Gastrocnemius medialis (tissue), 4 donors: ENCODE results near the gene HOXA5. TPM values are rescaled to one million over a fixed set of nuclear protein-coding genes. Genes with fewer than 3 reads are reported as not detected.
A peak's percentile ranks its signal among the peaks of the same experiment; 100 is the strongest.

Source experiments
- ATAC-seq, 2 donors: fragments of 150-250 bp; one replicate each; pipeline ENCODE4 v1.9.1; 2016
- DNase-seq, 2 donors: peaks; one replicate each; pipeline ENCODE4 v3.0.0-alpha.2; 2019
- H3K27ac ChIP-seq, 4 donors: fragments of 200-600 bp; sonication (generic); 1 replicate in 1 of 4; 2 replicates in 3 of 4; pipeline ENCODE4 v1.5.1; 2016 to 2018; ENCODE audit warnings: mild to moderate bottlenecking in 2 of 4, moderate library complexity in 1 of 4
- H3K27me3 ChIP-seq, 3 donors: fragments of 200-600 bp; sonication (generic) in 2 of 3; 1 replicate in 1 of 3; 2 replicates in 2 of 3; pipeline versions ENCODE4 v1.5.1 to v1.6.0; 2016 to 2019; ENCODE audit warnings: mild to moderate bottlenecking in 1 of 3, moderate library complexity in 1 of 3
- H3K36me3 ChIP-seq, 2 donors: fragments of 200-600 bp; sonication (generic) in 1 of 2; one replicate each; pipeline ENCODE4 v1.5.1; 2017 to 2018
- H3K4me1 ChIP-seq, 2 donors: fragments of 200-600 bp; sonication (generic) in 1 of 2; one replicate each; pipeline ENCODE4 v1.5.1; 2016 to 2017; ENCODE audit warnings: mild to moderate bottlenecking in 2 of 2
- H3K4me3 ChIP-seq, 4 donors: fragments of 200-600 bp; sonication (generic) in 3 of 4; 1 replicate in 1 of 4; 2 replicates in 3 of 4; pipeline ENCODE4 v1.5.1; 2016 to 2019; ENCODE audit warnings: mild to moderate bottlenecking in 2 of 4
- H3K9me3 ChIP-seq, 3 donors: fragments of 200-600 bp; sonication (generic) in 2 of 3; 1 replicate in 1 of 3; 2 replicates in 2 of 3; pipeline ENCODE4 v1.5.1; 2016 to 2019
- POLR2A ChIP-seq, 2 donors: fragments of 450-650 bp; IDR thresholded peaks; one replicate each; pipeline ENCODE4 v1.6.1; 2017; ENCODE audit warnings: antibody characterized with exemption in 2 of 2, mild to moderate bottlenecking in 2 of 2, moderate library complexity in 2 of 2
- in situ Hi-C, 4 donors: fragments of 200-750 bp; cut with MboI; loops; one replicate each; pipeline versions ENCODE4 v1.15.0 to v1.8.0; 2017; ENCODE audit warnings: low sequenced_read_pairs in 4 of 4
- intact Hi-C: fragments of 100-400 bp; cut with DNase I; formaldehyde crosslinking; loops from one replicate; pipeline ENCODE4 v1.15.1; 2023; ENCODE audit warnings: low total_unique reads
- total RNA-seq, 4 donors: library from RNA; depleted of rRNA; stranded (reverse); fragments of >200 nt; gene quantifications; one replicate each; pipeline versions ENCODE4 v1.1.0 to v1.2.3, GENCODE V29; 2016
- TF ChIP-seq, protein P1 (sequence below), 5 experiments: fragments of 450-650 bp in 3 of 5; fragments of 200-600 bp in 2 of 5; sonication (generic) in 2 of 5; IDR thresholded peaks in 4 of 5; conservative IDR thresholded peaks in 1 of 5; 1 replicate in 4 of 5; 2 replicates in 1 of 5; pipeline ENCODE4 v1.5.1; 2016 to 2019; ENCODE audit warnings: antibody characterized with exemption in 5 of 5, mild to moderate bottlenecking in 3 of 5, moderate library complexity in 3 of 5

HOXA5 gene
- total RNA-seq, 4 donors from 2014 or later = 2.7 to 7.1 (median 7.0) TPM

DNA sequence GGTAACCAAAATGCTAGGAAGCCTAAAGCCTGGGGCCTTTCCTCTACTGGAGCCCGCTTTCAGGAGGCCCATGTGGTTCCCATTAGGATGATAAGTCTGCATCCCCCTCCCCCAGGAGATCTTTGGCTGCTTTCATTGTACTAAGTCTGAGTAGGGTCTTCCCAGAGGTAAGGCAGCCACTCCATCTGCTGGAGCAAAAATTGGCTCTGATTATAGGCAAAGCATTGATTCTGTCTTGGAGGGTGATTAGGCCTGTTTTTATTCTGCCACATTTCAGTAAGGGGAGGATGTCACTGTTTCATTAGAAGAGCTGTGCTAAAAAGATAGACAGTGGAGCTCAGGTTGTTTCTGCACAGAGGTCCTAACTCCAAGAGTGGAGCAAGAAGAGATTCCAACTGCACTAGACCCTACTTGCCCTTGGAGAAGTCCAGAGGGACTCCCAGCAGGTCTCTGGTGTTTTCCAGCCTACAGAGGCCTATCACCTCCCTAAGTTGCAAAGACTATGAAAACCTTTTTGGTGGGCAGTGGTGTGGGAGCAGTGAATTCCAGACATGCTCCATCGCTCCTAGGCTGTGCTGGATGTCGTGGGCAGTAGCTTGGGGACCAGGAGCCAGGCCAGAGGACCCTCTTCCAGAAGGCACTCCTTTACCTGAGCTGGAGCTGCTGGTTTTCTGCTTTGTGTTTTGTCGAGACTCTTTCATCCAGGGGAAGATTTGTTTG lies 33.9 kb downstream of the HOXA5 start:
- H3K27me3 ChIP-seq = no peaks in the 10 kb centered on the region
- no peaks in the 10 kb centered on the region for H3K36me3 ChIP-seq
- ATAC-seq = no peak
- DNase-seq = no peak
- TF ChIP-seq, protein P1, sequence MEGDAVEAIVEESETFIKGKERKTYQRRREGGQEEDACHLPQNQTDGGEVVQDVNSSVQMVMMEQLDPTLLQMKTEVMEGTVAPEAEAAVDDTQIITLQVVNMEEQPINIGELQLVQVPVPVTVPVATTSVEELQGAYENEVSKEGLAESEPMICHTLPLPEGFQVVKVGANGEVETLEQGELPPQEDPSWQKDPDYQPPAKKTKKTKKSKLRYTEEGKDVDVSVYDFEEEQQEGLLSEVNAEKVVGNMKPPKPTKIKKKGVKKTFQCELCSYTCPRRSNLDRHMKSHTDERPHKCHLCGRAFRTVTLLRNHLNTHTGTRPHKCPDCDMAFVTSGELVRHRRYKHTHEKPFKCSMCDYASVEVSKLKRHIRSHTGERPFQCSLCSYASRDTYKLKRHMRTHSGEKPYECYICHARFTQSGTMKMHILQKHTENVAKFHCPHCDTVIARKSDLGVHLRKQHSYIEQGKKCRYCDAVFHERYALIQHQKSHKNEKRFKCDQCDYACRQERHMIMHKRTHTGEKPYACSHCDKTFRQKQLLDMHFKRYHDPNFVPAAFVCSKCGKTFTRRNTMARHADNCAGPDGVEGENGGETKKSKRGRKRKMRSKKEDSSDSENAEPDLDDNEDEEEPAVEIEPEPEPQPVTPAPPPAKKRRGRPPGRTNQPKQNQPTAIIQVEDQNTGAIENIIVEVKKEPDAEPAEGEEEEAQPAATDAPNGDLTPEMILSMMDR (IDR thresholded peaks at IDR 0.05 in 4 of 5, conservative IDR thresholded peaks at IDR 0.05 in 1 of 5) = no peak
- TF ChIP-seq POLR2A (IDR thresholded peaks at IDR 0.05) = no peak
- intact Hi-C loops (no loop called here), in situ Hi-C loops (no loop called here)
- H3K4me1 ChIP-seq = peaks cover 21 to 39% of the 10 kb centered on the region in 2 donors
- H3K9me3 ChIP-seq = no peaks in the 10 kb centered on the region
- no peak overlapping the region for H3K4me3 ChIP-seq
- H3K27ac ChIP-seq = peak overlapping the region in 2 of 4 donors; percentile 75 to 78

DNA sequence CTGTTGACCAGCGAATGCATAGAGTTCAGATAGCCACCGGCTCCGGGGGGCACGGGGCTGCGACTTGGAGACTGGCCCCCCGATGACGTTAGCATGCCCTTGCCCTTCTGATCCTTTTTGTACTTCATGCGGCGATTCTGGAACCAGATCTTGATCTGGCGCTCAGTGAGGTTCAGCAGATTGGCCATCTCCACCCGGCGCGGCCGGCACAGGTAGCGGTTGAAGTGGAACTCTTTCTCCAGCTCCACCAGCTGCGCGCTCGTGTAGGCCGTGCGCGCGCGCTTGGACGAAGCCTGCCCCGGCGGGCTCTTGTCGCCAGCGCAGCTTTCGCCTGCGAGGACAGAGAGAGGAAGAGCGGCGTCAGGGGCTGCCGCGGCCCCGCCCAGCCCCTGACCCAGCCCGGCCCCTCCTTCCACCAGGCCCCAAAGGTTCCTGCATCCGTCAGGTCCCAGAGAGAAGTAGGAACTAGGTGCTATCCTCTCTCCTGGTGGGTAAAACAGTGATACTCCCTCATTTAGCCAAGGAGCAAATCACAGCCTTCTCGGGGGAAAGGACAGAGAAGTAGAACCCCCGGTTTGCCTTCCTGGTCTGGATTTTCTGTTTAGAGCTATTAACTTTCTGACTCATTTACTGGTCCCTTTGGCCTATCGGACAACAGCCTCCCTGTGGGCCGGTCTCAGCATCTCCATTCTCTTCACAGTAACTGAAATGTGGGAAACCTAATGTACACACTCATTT lies 34.9 kb downstream of the HOXA5 start:
- intact Hi-C loops (no loop called here), in situ Hi-C loops (no loop called here)
- TF ChIP-seq POLR2A (IDR thresholded peaks at IDR 0.05) = peak; percentile 42 to 75
- TF ChIP-seq, protein P1 (IDR thresholded peaks at IDR 0.05 in 4 of 5, conservative IDR thresholded peaks at IDR 0.05 in 1 of 5) = no peak
- peak overlapping the region; percentile 67 to 78 (median 76) for H3K27ac ChIP-seq
- H3K4me1 ChIP-seq = peaks cover 21 to 39% of the 10 kb centered on the region in 2 donors
- H3K4me3 ChIP-seq = peak overlapping the region; percentile 15 to 53 (median 32)
- ATAC-seq = no peak
- no peaks in the 10 kb centered on the region for H3K27me3 ChIP-seq
- no peaks in the 10 kb centered on the region for H3K9me3 ChIP-seq
- no peaks in the 10 kb centered on the region for H3K36me3 ChIP-seq
- no peak for DNase-seq

DNA sequence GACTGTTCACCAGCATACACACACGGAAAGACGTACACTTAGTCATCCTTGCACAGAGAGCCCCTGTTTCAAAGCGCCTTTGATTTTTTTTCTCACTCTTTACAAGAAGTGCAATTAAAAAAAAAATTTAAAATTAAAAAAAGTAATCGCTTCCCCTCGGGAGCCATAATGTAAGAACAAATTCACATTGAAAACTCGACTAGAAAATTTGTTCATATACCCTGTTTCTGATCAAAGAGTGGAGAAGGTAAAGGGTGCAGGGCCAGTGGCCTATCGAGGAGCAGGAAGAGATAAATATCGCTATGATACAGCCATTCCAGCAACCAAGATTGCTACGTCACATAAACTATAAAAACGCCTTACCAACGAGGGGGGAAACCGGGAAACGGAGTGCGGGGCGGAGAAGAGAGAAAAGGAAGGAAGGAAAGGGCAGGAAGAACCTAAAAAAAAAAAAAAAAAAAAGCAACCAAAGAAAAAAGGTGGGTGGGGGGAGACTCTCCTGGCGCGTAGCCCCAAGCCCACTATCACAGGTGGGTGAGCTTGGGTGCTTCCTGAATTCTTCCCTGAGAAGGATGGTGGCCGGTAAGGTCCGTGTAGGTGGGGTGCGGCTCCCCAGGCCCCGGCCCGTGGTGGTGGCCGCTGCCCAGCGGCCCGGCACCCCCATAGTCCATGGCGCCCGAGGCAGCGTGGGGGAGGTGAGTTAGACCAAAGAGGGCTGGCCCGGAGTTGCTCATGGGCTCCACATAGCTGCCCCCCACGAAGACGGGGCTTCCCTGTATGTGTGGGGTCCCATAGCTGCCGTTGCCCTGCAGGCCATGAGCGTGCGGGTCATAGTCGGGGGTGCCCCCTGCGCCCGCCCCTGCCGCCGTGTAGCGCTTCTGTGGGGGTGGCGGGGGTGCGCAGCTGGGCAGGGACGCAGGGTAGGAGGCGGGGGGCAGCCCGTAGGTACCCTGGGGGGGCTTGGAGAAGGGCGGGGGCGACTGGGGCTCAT lies 35.8 kb downstream of the HOXA5 start:
- TF ChIP-seq POLR2A (IDR thresholded peaks at IDR 0.05) = no peak
- TF ChIP-seq, protein P1 (IDR thresholded peaks at IDR 0.05 in 4 of 5, conservative IDR thresholded peaks at IDR 0.05 in 1 of 5) = no peak
- Histone ChIP-seq H3K4me1 (peaks cover 21 to 33% of the 10 kb centered on the region in 2 donors), H3K27me3 (no peaks in the 10 kb centered on the region), H3K9me3 (no peaks in the 10 kb centered on the region), H3K36me3 (no peaks in the 10 kb centered on the region), H3K27ac (peak overlapping the region; percentile 67 to 78 (median 76)), H3K4me3 (peak overlapping the region; percentile 30 to 65 (median 44))
- intact Hi-C loops = no loop called here
- ATAC-seq (no peak), DNase-seq (no peak)
- in situ Hi-C loops = no loop called here

DNA sequence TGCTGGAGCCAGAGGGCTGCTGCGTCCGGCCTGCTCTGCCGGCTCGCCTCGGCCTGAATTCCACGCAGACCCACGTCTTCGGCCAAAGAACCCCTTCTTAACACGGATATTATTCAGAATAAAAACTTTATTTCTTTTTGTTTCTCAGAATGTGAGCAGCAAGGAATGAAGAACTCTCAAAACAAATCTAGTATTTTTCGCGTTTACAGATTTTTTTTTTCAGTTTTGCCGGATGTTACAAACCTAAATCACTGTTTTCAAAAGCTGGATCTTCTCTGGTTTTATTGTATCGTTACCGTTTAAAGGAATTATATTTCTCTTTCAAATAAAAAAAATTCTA lies 36.6 kb downstream of the HOXA5 start:
- in situ Hi-C loops = no loop called here
- ATAC-seq (no peak), DNase-seq (no peak)
- Histone ChIP-seq H3K4me3 (peak overlapping the region; percentile 52 to 65 (median 54)), H3K27me3 (no peaks in the 10 kb centered on the region), H3K36me3 (no peaks in the 10 kb centered on the region), H3K9me3 (no peaks in the 10 kb centered on the region), H3K27ac (peak overlapping the region; percentile 65 to 78 (median 76)), H3K4me1 (peaks cover 14 to 25% of the 10 kb centered on the region in 2 donors)
- TF ChIP-seq, protein P1 (IDR thresholded peaks at IDR 0.05 in 4 of 5, conservative IDR thresholded peaks at IDR 0.05 in 1 of 5) = no peak
- TF ChIP-seq POLR2A (IDR thresholded peaks at IDR 0.05) = no peak
- intact Hi-C loops = no loop called here
